GM18520 (cell line): ENCODE measurements around the gene RPS6KB1.
A peak's percentile ranks its signal among the peaks of the same experiment; 100 is the strongest.
"Not testable (repeated sequence)": the region's sequence is repeated elsewhere in the genome, so short reads cannot be mapped to it uniquely, and the experiment has no call there.

Experiments
- ATAC-seq: cut with Tn5 transposase; IDR thresholded peaks from one replicate; pipeline ENCODE4 v1.9.1; 2021; ENCODE audit not compliant: unreplicated experiment

RPS6KB1 gene

GRCh38 chr17:59892924-59893675 lies at the start of gene RPS6KB1, which contains the start of gene TUBD1:
RPS6KB1 (plus strand) TSS chr17:59893121; CDS start chr17:59893185, 64 bp downstream.
TUBD1 (minus strand) TSS chr17:59892943; CDS start chr17:59891002, 1,941 bp downstream.
- ATAC-seq: peak; percentile 80

GRCh38 chr17:59844884-59845594 lies 47.9 kb upstream of the RPS6KB1 start:
- no peak for ATAC-seq

DNA sequence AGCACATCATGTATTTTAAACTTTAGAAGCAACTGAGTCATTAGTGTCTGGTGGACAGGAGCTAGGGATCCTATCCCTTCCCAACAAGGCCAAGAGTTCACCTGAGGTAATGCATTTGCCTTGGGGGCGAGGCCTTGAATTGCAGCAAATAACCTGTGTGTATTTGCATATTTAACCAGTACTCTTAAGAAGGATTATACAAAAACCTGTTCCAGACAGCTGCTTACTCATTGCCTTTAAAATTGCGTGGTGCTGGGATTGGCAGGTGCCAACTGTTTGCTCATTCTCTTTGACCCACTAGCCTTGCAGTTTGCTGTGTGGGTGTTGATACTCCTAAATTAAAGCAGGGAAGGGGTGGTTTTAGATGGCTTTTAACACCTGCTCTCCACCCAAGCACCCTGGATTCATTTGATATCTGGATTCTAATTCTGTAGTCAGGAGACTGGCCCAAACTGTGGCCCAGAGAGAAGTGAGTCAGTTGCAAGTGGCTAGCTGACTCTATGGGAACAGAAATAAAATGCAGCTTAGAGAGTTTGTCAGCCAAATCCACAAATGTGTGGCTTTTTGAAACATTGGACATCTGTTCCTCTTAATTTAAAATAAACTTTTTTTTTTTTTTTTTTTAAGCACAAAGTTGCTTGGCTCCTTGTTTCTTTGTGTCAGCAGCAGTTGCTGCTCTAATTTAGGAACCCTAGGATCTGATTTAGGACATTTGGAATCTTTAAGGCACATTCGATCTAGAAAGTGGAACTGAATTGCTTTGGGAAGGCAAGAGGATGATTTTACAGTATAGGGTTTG lies 47.1 kb upstream of the RPS6KB1 start:
- ATAC-seq: no peak

- no peak for ATAC-seq
Measured at GRCh38 chr17:59846394-59847165, 46.3 kb upstream of the RPS6KB1 start.

DNA sequence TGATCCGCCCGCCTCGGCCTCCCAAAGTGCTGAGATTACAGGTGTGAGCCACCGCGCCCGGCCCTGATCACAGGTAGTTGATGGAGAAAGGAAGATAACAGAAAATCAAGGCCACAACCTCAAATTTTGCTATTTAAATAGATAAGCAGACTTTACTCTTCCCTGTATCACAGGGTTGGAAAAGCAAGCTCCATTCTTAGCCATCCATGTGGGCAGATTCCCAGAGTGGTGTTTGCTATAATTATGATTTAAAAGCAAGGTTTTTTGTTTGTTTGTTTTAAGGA lies 44.6 kb upstream of the RPS6KB1 start:
- ATAC-seq: no peak

- ATAC-seq: no peak
Measured at GRCh38 chr17:59848778-59849177, 44.1 kb upstream of the RPS6KB1 start.

- not testable (repeated sequence) for ATAC-seq
Measured at GRCh38 chr17:59850311-59850710, 42.6 kb upstream of the RPS6KB1 start.

DNA sequence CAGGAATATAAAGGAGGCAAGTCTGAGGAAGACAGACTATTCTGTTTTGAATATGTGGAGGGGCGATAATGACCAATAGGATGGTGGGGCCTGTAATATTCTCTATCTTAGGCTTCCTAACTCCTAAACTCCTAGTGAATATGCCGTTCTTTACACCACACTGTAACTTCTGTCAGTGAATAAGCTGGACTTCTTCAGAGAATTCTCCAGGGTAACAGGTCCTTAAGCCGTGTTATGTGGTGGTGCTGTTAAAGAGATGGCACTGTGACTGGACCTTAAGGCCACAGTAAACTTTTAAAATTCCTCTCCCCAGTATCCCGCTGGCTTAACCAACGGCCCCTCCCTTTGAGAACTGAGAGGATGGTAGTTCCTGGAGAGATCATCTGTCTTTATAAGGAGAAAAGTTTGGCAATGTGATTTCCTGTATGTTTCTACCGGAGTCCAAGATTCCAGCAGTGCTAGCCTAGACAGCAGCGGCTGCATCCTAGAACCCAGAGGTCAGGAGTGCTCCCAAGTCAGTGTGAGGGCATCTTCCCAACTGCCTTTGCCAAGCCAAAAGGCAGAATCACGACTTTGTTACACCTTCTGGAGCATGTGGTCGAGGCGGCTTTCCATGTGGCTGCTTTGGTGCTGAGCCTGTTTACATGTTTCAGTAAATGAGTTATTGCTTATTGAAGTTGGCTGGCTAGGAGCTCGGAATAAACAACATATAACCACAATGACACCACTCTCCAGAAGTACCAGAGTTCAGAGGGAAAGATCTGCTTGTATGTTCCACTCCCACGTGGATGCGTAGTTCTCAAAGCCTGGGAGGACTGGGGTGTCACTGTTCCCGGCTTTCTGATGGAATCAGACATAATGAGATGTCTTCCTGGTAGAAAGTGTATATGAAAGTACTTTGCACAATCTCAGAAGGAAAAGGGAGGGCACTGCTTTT lies 41.2 kb upstream of the RPS6KB1 start:
- no peak for ATAC-seq

- ATAC-seq: not testable (repeated sequence)
Measured at GRCh38 chr17:59852847-59853167, 40.1 kb upstream of the RPS6KB1 start.

GRCh38 chr17:59853168-59853918 lies 39.6 kb upstream of the RPS6KB1 start:
- ATAC-seq: no peak

DNA sequence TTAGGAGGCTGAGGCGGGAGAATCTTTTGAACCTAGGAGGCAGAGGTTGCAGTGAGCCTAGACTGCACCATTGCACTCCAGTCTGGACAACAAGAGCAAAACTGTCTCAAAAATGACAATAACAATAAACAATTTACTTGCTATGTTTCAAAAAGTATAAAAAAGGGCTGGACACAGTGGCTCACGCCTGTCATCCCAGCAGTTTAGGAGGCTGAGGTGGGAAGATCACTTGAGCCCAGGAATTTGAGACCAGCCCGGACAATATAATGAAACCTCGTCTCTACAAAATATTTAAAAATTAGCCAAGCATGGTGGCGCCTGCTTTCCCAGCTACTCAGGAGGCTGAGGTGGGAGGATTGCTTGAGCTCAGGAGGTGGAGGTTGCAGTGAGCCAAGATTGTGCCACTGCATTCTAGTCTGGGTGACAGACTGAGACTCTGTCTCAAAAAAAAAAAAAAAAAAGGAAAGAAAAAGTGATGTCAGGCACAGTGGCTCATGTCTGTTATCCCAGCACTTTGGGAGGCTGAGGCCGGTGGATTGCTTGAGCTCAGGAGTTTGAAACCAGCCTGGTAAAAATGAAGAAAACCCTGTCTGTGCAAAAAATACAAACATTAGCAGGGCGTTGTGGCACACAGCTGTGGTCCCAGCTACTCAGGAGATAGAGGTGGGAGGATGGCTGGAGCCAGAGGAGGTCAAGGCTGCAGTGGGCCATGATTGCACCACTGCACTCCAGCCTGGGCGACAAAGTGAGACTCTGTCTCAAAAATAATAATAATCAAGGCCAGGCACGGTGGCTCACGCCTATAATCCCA lies 38.8 kb upstream of the RPS6KB1 start:
- not testable (repeated sequence) for ATAC-seq

DNA sequence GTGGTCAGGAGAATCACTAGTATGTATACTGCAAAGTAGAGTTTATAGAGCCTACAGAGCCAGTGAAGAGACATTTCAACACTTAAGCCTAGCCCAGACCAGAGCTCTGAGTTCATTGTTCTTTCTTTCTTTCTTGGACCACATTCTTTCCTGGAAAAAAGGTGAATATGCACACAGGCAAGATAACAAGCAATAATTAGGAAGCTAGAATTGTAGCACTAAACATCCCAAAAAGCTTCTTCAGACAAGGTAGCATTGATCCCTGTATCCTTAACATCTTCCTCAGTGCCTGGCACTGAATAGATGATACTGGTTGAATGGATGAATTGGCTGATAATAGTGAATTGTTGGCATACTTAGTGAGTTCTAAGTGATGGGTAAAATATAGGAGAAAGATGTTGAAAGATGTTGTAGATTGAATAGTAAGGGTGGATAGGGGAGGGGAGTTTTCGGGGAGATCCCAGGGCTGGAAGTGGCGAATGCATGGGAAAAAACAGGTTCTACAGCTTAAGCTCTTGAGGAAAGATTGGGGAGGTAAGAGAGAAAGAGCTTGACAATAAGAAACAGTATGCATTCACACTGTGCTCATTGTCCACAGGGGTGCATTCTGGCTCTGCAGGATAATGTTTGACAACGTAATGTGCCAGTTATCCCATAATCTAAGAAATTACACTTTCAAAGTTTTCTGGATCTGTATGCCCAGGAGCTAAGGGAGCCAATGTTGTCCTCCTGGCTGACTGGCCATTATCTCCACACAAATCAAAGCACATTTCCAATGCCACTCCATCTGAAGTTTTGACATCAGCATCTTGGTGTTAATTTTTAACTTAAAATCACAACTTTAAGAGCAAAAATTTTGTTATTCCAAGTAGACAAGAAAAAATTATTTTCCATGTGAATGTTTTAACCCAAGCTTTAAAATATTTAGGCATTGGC lies 35.8 kb upstream of the RPS6KB1 start:
- no peak for ATAC-seq

- no peak for ATAC-seq
Measured at GRCh38 chr17:59858167-59858816, 34.6 kb upstream of the RPS6KB1 start.

- ATAC-seq: no peak
Measured at GRCh38 chr17:59858932-59859331, 34.0 kb upstream of the RPS6KB1 start.

DNA sequence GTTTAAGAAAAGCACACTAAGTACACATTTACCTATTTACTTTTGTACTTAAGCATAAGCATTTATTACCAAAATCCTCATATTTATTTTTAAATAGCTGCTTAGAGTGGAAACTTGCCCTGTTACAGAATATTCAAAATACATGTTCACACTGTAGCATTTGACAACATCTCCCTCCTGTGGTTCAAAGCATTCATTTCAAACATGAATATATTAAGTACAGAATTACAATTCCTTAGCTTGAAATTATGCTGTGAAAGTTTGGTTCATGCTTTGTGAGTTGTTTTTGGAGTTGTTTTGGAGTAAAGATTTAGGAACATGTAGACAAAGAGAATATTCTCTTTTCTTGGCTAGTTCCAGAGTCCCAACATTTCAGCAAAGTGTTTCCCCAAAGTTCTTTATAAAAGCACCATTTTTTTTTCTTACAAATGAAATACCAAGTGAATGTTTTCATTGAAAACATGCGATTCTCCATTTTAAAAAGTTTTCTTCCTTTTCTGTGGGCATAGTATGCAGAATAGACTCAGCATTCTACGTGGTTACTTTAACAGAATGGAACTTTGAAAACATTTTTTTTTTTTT lies 33.4 kb upstream of the RPS6KB1 start:
- ATAC-seq: no peak

DNA sequence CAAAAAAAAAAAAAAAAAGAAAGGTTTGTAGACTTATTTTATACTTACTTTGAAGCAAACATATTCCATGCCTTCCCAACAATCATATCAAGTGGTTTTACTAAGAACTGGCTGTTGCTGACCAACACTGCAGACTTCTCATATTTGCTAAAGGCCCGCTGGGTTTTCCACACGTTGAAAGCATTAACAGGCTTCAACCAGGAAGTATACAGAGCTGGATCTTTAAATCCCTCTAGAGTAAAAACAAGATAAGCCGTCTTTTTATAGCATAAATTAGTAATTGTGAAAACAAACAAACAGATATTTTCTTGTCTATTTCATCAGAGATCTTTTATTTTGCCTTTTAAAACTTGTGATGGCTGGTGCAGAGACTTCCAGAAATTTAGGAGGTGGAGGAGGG lies 29.3 kb upstream of the RPS6KB1 start:
- no peak for ATAC-seq

DNA sequence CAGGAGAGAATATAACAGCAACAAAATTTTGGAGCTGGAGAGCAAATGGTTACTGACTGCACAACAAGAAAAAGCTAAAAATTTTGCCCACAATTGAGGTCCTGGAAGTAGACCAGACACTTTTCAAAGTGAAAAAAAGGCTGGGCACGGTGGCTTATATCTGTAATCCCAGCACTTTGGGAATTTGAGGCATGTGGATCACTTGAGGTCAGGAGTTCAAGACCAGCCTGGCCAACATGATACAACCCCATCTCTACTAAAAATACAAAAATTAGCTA lies 23.0 kb upstream of the RPS6KB1 start:
- ATAC-seq: no peak
